ENCODE results near the gene TSPAN18.

TSPAN18 gene

GRCh38 chr11:44795803-44796535 is 69.2 kb downstream of the TSPAN18 start:
- TF ChIP-seq POLR2A (IDR thresholded peaks at IDR 0.05; ENCODE audit: low read depth, low read length), result no peak
- no peak for TF ChIP-seq POLR2AphosphoS5 (IDR thresholded peaks at IDR 0.05; ENCODE audit: low read depth, low read length)
- no peak for TF ChIP-seq TAF1 (IDR thresholded peaks at IDR 0.05; ENCODE audit: borderline replicate concordance, low read depth, low read length)
- no peak for FAIRE-seq
- DNase-seq (ENCODE audit: insufficient read length), result no peak

GRCh38 chr11:44797051-44797450 is 70.3 kb downstream of the TSPAN18 start:
- TF ChIP-seq POLR2AphosphoS5 (IDR thresholded peaks at IDR 0.05; ENCODE audit: low read depth, low read length), result no peak
- TF ChIP-seq TAF1 (IDR thresholded peaks at IDR 0.05; ENCODE audit: borderline replicate concordance, low read depth, low read length), result no peak
- no peak for TF ChIP-seq POLR2A (IDR thresholded peaks at IDR 0.05; ENCODE audit: low read depth, low read length)
- FAIRE-seq (no peak), DNase-seq (ENCODE audit: insufficient read length) (no peak)

GRCh38 chr11:44797886-44798606 is 71.3 kb downstream of the TSPAN18 start:
- DNase-seq (ENCODE audit: insufficient read length), result no peak
- no peak for FAIRE-seq
- no peak for TF ChIP-seq POLR2A (IDR thresholded peaks at IDR 0.05; ENCODE audit: low read depth, low read length)
- no peak for TF ChIP-seq TAF1 (IDR thresholded peaks at IDR 0.05; ENCODE audit: borderline replicate concordance, low read depth, low read length)
- no peak for TF ChIP-seq POLR2AphosphoS5 (IDR thresholded peaks at IDR 0.05; ENCODE audit: low read depth, low read length)

- no peak for DNase-seq (ENCODE audit: insufficient read length)
- TF ChIP-seq POLR2AphosphoS5 (IDR thresholded peaks at IDR 0.05; ENCODE audit: low read depth, low read length) (no peak), POLR2A (IDR thresholded peaks at IDR 0.05; ENCODE audit: low read depth, low read length) (no peak)
- FAIRE-seq, result no peak
Observed at GRCh38 chr11:44798607-44798972, 71.8 kb downstream of the TSPAN18 start.

GRCh38 chr11:44799012-44799411 is 72.2 kb downstream of the TSPAN18 start:
- TF ChIP-seq TAF1 (IDR thresholded peaks at IDR 0.05; ENCODE audit: borderline replicate concordance, low read depth, low read length) (no peak), POLR2A (IDR thresholded peaks at IDR 0.05; ENCODE audit: low read depth, low read length) (no peak), POLR2AphosphoS5 (IDR thresholded peaks at IDR 0.05; ENCODE audit: low read depth, low read length) (no peak)
- no peak for DNase-seq (ENCODE audit: insufficient read length)
- no peak for FAIRE-seq

- TF ChIP-seq POLR2A (IDR thresholded peaks at IDR 0.05; ENCODE audit: low read depth, low read length) (no peak), POLR2AphosphoS5 (IDR thresholded peaks at IDR 0.05; ENCODE audit: low read depth, low read length) (no peak), TAF1 (IDR thresholded peaks at IDR 0.05; ENCODE audit: borderline replicate concordance, low read depth, low read length) (no peak)
- DNase-seq (ENCODE audit: insufficient read length) (no peak), FAIRE-seq (no peak)
Observed at GRCh38 chr11:44802347-44802746, 75.6 kb downstream of the TSPAN18 start.

GRCh38 chr11:44803009-44803408 is 76.2 kb downstream of the TSPAN18 start:
- no peak for DNase-seq (ENCODE audit: insufficient read length)
- no peak for FAIRE-seq
- TF ChIP-seq POLR2A (IDR thresholded peaks at IDR 0.05; ENCODE audit: low read depth, low read length) (no peak), POLR2AphosphoS5 (IDR thresholded peaks at IDR 0.05; ENCODE audit: low read depth, low read length) (no peak)

GRCh38 chr11:44804449-44805437 is 78.0 kb downstream of the TSPAN18 start:
- TF ChIP-seq POLR2AphosphoS5 (IDR thresholded peaks at IDR 0.05; ENCODE audit: low read depth, low read length) (no peak), POLR2A (IDR thresholded peaks at IDR 0.05; ENCODE audit: low read depth, low read length) (no peak), TAF1 (IDR thresholded peaks at IDR 0.05; ENCODE audit: borderline replicate concordance, low read depth, low read length) (no peak)
- DNase-seq (ENCODE audit: insufficient read length) (no peak), FAIRE-seq (no peak)

- FAIRE-seq, result no peak
- TF ChIP-seq TAF1 (IDR thresholded peaks at IDR 0.05; ENCODE audit: borderline replicate concordance, low read depth, low read length), result no peak
- no peak for TF ChIP-seq POLR2AphosphoS5 (IDR thresholded peaks at IDR 0.05; ENCODE audit: low read depth, low read length)
- no peak for TF ChIP-seq POLR2A (IDR thresholded peaks at IDR 0.05; ENCODE audit: low read depth, low read length)
- DNase-seq (ENCODE audit: insufficient read length), result no peak
Observed at GRCh38 chr11:44805596-44805995, 78.8 kb downstream of the TSPAN18 start.

- FAIRE-seq, result no peak
- TF ChIP-seq POLR2A (IDR thresholded peaks at IDR 0.05; ENCODE audit: low read depth, low read length) (no peak), POLR2AphosphoS5 (IDR thresholded peaks at IDR 0.05; ENCODE audit: low read depth, low read length) (no peak), TAF1 (IDR thresholded peaks at IDR 0.05; ENCODE audit: borderline replicate concordance, low read depth, low read length) (no peak)
- DNase-seq (ENCODE audit: insufficient read length), result no peak
Observed at GRCh38 chr11:44808053-44808753, 81.4 kb downstream of the TSPAN18 start.

GRCh38 chr11:44809283-44809682 is 82.5 kb downstream of the TSPAN18 start:
- FAIRE-seq (no peak), DNase-seq (ENCODE audit: insufficient read length) (no peak)
- TF ChIP-seq POLR2A (IDR thresholded peaks at IDR 0.05; ENCODE audit: low read depth, low read length) (no peak), POLR2AphosphoS5 (IDR thresholded peaks at IDR 0.05; ENCODE audit: low read depth, low read length) (no peak), TAF1 (IDR thresholded peaks at IDR 0.05; ENCODE audit: borderline replicate concordance, low read depth, low read length) (no peak)
